BE2C (cell line): Measurements from ENCODE around the gene TEC.

Source experiments
- DNase-seq: peaks from one replicate; pipeline ENCODE4 v3.0.0-alpha.2; 2020
- H3K27me3 ChIP-seq: fragments of 250-450 bp; sonication (Bioruptor Pico); 2 replicates; pipeline ENCODE4 v1.5.1; 2020; ENCODE audit warnings: mild to moderate bottlenecking
- H3K36me3 ChIP-seq: fragments of 250-450 bp; sonication (Bioruptor Pico); 2 replicates; pipeline ENCODE4 v1.5.1; 2020; ENCODE audit warnings: mild to moderate bottlenecking
- H3K4me1 ChIP-seq: fragments of 250-450 bp; sonication (Bioruptor Pico); 2 replicates; pipeline ENCODE4 v1.5.1; 2020
- H3K4me3 ChIP-seq: 2 replicates; pipeline ENCODE4 v1.5.1; 2011; ENCODE audit warnings: low read depth, low read length
- H3K9me3 ChIP-seq: fragments of 250-450 bp; sonication (Bioruptor Pico); 2 replicates; pipeline ENCODE4 v1.5.1; 2020
- TF ChIP-seq, protein P1 (sequence below): IDR thresholded peaks from 2 replicates; pipeline ENCODE4 v1.5.1; 2012; ENCODE audit warnings: mild to moderate bottlenecking, low read depth, low read length

TEC gene

DNA sequence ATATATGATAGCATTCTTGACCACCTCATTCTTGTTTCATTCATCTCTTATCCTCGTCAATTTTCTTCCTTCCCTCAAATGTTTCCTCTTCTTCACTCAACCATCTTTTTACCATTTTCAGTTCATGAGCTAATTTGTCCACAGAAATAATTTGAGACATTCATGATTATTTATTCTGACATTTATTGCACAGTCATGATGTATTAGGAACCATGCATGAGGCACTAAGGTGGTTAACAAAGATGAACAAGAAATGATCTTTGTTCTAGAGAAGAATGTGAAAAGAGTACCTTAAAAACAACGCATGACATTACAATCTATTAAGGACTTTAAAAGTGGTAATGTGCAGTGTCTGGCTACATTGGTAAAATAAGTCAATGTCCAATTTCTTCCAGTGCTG lies 27.9 kb downstream of the TEC start:
- Histone ChIP-seq H3K4me1 (no peaks in the 10 kb centered on the region), H3K27me3 (peaks cover 16% of the 10 kb centered on the region), H3K4me3 (no peak overlapping the region), H3K9me3 (no peaks in the 10 kb centered on the region), H3K36me3 (no peaks in the 10 kb centered on the region)
- no peak for DNase-seq
- TF ChIP-seq, protein P1, sequence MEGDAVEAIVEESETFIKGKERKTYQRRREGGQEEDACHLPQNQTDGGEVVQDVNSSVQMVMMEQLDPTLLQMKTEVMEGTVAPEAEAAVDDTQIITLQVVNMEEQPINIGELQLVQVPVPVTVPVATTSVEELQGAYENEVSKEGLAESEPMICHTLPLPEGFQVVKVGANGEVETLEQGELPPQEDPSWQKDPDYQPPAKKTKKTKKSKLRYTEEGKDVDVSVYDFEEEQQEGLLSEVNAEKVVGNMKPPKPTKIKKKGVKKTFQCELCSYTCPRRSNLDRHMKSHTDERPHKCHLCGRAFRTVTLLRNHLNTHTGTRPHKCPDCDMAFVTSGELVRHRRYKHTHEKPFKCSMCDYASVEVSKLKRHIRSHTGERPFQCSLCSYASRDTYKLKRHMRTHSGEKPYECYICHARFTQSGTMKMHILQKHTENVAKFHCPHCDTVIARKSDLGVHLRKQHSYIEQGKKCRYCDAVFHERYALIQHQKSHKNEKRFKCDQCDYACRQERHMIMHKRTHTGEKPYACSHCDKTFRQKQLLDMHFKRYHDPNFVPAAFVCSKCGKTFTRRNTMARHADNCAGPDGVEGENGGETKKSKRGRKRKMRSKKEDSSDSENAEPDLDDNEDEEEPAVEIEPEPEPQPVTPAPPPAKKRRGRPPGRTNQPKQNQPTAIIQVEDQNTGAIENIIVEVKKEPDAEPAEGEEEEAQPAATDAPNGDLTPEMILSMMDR = no peak

DNA sequence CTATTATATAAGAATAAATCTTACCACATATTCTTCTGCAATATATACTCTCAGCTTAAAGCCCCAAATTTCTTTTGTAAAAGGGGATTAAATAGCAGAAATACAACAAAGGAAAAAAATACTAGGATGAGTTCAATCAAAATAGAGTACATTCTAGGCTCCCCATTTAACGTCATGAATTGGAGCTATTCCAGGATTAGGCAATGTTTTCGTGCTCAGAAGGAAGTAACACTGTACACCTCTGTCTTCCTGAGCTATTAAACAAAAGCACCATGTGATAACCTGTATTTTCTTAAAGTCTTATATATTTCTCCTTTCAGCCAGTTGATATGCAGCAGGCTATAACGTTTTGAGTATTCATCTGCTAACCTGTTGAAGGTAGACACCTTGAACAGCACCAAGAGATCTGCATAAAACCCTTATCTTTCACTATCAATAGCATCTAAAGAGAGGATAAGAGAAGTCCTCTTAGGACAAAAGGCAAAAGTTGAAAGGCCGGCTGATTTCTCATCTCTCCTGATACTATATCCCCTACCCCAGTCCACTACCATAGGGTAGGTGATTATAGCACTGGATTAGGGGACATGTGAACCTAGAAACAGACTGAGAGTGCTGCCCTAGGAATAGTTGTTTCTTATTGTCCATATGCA lies 31.5 kb downstream of the TEC start:
- H3K27me3 ChIP-seq = peaks cover 16% of the 10 kb centered on the region
- H3K9me3 ChIP-seq = no peaks in the 10 kb centered on the region
- no peaks in the 10 kb centered on the region for H3K4me1 ChIP-seq
- TF ChIP-seq, protein P1 = no peak
- no peaks in the 10 kb centered on the region for H3K36me3 ChIP-seq
- DNase-seq = no peak
- no peak overlapping the region for H3K4me3 ChIP-seq

DNA sequence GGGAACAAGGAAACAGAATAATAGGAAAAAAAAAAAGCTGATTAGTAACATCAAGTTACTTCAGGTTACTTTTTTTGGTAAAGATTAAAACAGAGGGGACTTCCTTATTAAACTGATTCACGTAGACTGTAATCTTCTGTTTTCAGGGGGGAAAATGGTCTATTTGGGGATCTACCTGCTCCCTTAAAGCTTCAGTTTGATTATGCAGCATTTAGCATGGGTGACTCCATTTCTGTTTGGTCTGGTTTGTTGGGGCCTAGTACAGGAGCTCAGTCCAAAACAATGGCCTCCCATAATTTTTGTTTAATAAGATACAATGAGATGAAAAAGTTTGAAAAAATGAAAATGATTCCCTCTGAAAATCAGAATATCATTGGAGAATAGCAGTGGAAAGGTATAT lies 34.6 kb downstream of the TEC start:
- no peak for DNase-seq
- Histone ChIP-seq H3K9me3 (no peaks in the 10 kb centered on the region), H3K36me3 (no peaks in the 10 kb centered on the region), H3K4me3 (no peak overlapping the region), H3K27me3 (peaks cover 3% of the 10 kb centered on the region), H3K4me1 (no peaks in the 10 kb centered on the region)
- TF ChIP-seq, protein P1 = no peak

DNA sequence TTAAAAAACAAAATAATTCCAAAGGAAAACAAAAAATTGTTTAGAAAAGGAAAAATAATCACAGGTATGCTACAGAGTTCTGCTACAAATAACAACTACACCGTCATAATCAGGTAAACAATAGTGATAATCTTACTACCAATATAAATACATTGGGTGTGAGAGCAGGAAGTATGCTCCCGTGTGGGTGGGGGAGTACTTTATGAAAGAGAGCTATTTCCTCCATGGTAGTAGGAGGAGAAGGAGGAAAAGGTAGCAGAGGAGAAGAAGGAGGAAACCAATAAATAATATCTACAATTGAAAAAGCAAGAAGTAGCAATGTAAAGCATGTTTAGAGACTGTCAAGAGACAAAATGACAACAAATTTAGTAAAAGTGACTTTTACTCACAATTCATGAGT lies 35.1 kb downstream of the TEC start:
- Histone ChIP-seq H3K9me3 (no peaks in the 10 kb centered on the region), H3K4me3 (no peak overlapping the region), H3K4me1 (no peaks in the 10 kb centered on the region), H3K36me3 (no peaks in the 10 kb centered on the region), H3K27me3 (peaks cover 3% of the 10 kb centered on the region; the same call in 1 of the 2 replicates)
- TF ChIP-seq, protein P1 = no peak
- DNase-seq = no peak

DNA sequence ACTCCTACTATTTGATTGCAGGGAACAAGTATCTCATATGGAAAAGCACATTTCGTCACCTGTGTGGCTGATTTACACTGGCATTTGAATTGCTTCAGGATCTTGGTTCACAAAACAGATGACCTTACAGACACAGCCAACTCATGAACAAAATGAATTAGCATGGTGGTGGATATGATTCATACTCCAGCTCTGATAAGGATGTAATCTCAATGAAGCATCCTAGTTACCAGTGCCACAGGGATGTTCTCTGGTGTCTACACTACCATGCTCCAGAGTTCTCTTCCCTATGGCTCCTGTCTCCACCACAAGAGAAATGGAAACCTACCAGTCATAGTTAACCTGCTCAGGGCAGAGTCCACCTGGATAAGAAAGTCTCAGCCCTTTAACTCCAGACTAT lies 40.7 kb downstream of the TEC start:
- TF ChIP-seq, protein P1 = no peak
- Histone ChIP-seq H3K4me1 (no peaks in the 10 kb centered on the region), H3K9me3 (no peaks in the 10 kb centered on the region), H3K27me3 (peaks cover 33% of the 10 kb centered on the region), H3K4me3 (no peak overlapping the region), H3K36me3 (no peaks in the 10 kb centered on the region)
- DNase-seq = no peak

DNA sequence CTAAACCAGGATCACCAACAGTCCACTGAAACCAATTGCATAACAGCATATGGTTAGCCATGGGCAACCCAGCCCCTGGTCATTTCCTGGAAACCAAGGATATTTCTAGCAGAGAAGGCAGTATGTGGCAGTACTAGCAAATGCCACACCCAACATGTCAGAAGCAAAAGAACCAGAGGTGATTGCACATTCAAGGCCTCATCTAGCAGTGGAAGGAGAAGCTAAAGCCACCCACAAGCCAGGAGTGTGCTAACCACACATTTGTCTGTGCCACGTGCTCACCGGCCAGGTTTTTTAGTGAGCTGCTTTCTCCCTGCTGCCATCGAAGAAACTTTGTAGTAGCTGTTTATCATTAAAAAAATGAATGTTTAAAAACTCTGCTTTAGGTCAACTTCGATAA lies 42.0 kb downstream of the TEC start:
- TF ChIP-seq, protein P1 = no peak
- Histone ChIP-seq H3K9me3 (no peaks in the 10 kb centered on the region), H3K4me3 (no peak overlapping the region), H3K36me3 (no peaks in the 10 kb centered on the region), H3K4me1 (no peaks in the 10 kb centered on the region), H3K27me3 (peaks cover 33% of the 10 kb centered on the region)
- DNase-seq = no peak
